G401.6 (cell line): ENCODE data around the gene RASAL2.
"Not testable (repeated sequence)": the region's sequence is repeated elsewhere in the genome, so short reads cannot be mapped to it uniquely, and the experiment has no call there.

Experiments used
- FAIRE-seq: peaks from 2 replicates; lab custom pipeline; 2012; peaks lifted over from hg19 to GRCh38; lab: Jason Lieb, UNC

Gene RASAL2

DNA sequence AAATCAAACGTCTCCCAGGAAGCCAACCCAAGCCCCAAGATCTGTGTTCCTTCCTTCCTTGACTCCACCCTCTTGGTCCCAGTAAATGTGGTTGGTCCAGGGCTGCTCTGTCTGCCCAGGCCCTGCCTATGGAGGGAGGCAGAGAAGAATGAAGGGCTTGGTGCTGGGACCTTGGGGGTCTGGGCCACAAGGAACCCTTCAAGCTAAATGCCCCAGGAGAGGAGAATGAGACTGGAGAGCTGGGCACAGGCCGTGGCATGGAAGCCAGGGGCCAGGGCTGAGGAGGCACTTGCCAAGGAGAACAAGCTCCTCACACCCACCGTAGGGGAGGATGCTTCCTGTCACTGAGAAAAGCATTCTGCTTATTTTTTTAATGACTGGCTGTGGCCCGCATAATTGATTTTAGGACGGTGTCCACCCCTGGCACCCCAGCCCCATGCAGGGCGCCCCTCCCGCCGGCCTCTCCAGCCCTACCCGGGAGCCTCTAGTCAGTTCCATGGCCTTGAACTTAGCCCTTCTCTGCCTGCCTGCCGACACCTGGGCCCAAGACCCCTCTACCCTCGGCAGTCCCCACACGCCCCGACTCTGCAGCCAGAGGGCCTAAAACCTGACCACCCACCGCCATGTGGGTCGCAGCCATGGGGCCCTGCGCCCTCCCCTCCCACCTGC lies 402.0 kb downstream of the RASAL2 start:
- no peak for FAIRE-seq

DNA sequence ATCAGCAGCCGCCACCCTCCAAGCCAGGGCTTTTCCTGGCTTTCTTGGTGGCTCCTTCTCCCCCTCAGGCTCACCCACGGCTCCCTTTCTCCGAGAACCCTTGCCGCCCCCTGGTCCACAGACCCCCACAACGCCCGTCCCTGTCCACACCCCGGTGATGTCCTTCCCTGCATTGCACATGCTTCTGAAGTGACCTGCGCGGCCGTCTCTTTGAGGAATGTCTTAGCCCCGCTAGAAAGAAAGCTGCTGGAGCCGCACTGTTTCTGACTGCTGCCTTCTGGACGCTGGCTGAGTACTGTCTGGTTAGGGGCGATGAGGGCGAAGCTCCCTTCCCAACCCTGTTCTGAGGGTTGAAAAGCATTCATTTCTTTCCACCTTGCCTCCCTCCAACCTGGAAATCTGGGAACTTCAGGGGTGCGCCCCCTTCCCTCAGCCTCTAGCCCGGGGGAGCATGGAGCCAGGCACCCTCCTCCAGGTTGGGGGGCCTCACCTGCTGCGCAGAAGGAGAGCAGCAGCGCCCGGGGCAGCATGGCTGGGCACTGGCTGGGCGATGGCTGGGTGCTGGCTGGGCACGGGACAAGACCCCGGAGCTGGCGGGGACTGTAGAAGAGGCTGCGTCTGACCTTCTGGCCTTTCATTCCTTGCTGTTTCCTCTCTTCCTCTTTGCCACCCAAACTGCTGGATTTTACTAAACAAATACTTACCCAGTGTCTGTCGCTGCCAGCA lies 402.7 kb downstream of the RASAL2 start, which contains the start of gene CLEC20A:
CLEC20A (minus strand) TSS at position 555 of the 726 bp plus-strand sequence; CDS start at position 530, 25 bp downstream.
- no peak for FAIRE-seq

DNA sequence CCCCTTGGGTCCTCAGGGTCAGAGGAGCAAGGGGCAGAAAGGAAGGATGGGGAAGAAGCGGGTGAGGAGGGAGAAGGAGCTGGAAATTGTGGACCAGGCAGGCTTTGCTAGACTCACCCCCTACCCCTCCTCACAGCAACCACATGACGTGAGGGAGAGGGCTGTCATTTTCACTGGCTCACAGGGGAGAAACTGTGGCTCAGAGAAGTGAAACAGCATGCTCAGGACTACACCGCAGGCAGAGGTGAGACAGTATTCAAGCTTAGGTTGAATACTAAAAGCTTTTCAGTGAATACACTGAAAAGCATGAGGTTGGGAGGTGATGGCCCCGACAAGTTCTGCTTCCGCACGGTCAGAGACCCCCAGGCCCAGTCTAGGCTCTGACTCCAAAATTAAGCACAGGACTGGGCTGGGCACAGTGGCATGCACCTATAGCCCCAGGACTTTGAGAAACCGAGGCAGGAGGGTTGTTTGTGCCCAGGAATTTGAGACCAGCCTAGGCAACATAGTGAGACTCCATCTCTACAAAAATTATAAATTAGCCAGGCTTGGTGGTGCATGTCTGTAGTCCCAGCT lies 404.1 kb downstream of the RASAL2 start:
- FAIRE-seq, result no peak

DNA sequence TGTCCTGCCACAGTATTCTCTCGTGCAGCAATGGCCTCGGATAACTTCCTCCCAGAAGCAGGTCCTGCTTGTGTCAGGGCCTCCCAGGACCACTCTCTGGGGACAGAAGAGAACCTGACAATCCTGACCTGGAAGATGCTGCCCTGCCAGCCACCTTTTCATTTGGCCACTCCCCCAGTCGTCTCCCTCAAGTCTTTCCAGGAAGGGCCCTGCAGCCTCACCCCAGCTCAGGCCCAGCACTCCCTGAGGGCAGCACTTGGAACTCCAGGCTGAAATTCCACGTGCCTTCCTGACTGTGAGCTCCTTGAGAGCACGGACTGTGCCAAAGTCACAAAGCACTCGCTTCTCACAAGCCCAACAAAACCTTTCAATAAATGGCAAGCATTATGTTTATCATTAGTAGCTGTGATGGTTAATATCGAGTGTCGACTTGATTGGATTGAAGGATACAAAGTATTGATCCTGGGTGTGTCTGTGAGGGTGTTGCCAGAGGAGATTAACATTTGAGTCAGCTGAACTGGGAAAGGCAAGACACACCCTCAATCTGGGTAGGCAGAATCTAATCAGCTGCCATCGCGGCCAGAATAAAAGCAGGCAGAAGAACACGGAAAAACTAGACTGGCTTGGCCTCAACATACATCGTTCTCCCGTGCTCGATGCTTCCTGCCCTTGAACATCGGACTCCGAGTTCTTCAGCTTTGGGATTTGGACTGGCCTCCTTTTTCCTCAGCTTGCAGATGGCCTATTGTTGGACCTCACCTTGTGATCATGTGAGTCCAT lies 405.2 kb downstream of the RASAL2 start:
- FAIRE-seq, result no peak

DNA sequence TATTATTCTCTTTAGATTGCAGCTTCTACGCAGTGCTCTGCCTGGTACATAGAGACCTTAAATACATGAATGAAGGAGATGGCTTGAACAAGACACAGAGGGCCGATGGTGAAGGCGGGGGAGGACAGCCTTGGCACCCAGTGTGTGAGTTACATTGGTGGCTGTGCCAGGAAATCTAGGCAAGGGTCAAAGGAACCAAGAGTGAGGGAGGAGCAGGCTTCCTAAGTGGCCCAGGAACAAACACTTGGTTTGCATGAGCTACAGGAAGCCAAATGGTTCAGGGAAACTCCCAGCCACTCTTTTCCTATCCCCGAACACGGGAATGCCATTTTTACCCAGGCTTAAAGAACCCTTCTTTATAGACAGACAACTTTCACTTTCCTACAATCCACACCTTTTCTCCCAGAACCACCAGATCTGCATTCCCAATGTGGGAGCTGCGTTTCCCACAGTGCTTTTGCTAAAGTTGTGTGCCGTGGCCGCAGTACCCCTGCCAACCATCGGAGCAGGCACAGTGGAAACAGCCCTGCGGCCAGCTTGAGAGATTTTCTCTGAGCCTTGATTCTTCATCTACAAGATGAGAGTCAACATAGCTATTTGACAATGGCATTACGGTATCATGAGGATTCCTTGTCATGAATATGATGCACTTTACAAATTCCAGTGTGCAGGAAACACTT lies 406.3 kb downstream of the RASAL2 start:
- FAIRE-seq, result no peak

DNA sequence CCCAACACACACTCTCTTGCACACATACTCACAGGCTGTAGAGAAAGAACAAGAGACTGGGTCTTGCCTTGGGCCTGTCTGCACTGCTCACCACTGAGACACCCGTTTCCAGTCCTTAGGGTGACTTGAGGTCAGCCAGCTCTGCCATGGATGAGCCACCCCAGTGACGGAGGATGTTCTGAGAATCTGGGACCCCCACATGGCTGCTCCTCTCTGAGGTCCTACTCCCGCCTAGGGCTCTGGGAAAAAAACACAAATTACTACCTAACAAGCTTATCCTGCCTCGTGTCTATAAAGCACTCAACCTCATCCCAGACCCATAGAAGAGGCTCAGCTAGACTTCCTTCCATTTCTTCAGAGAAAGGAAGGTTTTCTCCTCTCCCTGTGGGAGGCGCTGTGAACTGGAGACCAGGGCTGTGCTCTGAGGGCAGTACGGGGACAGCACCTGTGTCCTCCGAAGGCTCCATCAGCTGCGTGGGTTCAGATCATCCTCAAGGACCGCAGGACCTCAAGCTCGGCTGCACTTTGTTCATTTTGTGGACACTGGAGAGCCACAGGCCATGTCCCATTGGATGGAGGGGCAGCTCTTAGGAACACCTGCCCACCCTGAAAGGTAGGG lies 407.1 kb downstream of the RASAL2 start:
- no peak for FAIRE-seq

DNA sequence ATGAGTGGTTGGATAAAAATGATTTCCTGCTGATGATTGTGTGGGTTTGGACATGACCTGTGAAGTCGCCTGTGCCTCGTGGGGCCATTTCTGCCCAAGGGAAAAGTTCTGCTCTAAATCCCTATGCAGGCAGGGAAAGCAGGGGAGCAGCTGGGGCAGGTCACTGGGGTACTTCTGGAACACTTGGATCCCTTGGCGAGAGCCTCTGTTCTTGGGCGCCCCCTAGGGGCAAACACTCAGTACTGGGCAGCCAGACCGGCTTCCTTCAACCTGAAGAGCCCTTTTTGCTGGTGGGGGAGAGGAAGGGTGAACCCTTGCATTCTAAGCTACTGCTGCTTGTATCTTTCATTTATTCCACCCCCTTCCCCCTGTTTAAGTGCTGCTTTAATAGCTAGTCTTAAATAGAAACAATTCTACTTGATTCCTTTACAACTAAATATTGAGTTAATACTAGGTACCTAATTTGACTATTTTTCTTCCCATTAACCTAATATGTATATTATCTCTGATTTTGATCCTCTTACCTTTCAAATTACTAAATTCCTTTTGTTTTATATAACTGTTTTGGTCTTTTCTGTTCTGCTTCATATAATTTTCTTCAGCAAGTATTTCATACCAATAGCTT lies 407.9 kb downstream of the RASAL2 start:
- FAIRE-seq, result no peak

DNA sequence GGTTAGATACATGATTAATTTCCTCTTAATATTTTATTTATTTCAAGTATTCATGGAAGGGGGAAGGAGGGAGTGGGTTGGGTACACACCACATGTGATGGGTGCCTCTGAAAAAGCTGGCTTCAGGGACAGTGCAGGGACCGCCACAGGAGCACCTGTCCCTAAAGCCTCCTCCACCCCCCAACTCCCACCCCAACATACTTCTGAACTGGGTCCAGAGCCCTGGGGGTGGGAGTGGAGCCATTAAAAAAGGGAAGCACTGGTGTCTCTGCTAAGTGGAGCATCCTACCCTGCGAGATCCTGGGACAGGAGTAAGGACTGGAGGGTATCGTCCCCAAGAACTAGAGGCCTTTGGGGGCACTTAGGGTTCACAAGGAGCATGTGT lies 408.4 kb downstream of the RASAL2 start:
- no peak for FAIRE-seq

DNA sequence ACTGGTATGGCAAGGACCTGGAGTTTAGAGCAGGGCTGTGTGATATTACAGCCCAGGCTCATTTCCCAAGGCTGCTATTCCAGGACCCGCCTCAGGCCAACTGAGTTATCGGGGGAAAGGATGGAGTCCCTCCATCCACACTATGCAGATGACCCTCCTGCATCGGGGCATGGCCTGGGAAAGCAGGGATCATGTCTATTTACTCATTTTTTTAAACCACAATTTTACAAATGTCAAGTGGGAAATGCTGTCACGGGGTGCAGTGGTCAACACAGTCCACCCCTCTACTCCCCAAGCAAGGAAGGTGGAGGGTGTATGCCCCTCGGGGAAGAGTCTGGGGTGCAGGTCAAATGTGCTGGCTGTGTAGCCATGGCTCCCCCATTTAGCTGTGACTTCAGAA lies 409.0 kb downstream of the RASAL2 start:
- no peak for FAIRE-seq

DNA sequence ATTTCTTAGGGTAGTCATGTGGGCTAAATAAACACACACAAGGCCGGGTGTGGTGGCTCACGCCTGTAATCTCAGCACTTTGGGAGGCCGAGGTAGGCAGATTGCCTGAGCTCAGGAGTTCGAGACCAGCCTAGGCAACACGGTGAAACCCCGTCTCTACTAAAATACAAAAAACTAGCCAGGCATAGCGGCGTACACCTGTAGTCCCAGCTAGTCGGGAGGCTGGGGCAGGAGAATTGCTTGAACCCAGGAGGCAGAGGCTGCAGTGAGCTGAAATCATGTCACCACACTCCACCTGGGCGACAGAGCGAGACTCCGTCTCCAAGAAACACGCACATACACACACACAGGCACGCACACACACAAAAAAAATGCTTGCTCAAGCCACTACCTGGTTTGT lies 409.4 kb downstream of the RASAL2 start:
- FAIRE-seq, result not testable (repeated sequence)

DNA sequence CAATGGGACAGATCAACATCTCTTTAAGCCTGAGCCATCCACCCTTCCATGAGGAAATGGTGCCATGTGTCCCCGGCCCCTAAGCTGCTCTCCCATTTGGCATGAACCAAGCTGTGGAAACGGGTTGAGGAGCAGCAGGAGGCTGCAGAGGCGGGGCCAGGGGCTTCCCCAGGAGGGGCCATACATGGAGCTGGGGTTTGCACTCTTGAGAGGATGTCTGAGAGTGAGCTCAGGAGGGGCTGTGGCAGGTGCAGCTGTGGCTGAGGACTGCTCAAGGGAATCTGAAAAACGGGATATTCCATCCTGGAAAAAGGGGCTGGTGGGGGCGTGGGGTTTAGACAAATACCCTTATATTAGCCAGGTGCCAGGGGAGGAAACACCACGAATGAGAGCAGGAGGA lies 409.9 kb downstream of the RASAL2 start:
- FAIRE-seq, result no peak

DNA sequence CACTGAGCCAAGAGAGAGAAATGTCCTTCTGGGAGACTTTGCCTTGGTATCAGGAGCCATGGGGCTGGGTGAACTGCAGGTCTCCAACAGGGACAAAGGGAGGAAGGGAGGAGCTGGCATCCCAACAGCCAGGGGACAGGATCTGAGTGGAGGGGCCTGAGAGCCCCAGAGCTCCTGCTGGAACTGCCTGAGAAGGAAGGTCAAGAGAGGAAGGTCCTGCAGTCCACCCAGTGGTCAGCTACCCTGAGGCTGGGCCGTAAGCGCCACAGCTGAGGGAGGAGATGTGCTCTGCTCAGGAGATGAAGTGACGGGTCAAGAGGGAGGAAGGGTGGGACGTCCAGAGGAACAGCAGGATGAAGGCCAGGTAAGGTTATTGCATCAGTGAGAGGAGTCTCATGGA lies 410.4 kb downstream of the RASAL2 start:
- FAIRE-seq, result no peak

DNA sequence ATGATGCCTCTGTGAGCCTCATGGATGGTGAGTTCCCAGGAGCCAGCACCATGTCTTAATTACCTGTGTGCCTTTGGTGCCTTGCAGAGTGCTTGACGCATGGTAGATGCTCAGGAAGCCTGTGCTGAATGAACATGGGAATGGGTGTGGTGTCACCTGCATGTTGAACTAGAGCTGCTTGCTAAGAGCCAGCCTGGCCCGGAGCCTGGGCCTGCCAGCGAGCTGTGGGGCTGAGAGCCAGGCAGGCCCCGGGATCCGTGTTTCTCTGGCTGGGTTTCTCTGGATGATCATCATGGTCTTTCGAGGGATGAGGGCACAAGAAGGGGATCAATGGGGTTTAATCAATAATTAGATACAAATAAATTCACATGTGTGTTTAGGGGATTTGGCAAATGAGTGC lies 412.3 kb downstream of the RASAL2 start:
- no peak for FAIRE-seq

DNA sequence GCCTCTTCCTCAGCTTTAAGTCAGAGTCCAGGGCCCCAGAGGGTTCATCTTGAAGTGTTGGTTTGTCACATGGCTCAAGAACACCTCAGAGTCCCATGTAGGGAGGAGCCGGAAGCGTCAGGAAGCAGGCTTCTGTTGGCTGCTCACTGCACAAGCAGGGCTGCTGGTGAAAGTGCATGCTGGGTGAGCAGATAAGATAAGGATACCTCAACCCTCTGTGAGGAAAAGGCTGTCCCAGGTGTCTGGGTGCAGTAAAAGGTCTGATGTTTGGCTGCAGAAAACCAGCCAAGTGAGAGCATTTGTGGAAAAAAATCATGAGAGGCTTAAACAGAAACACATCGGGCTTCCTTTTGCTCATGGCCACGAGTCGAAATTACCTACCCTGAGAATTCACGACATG lies 412.8 kb downstream of the RASAL2 start:
- FAIRE-seq, result no peak

DNA sequence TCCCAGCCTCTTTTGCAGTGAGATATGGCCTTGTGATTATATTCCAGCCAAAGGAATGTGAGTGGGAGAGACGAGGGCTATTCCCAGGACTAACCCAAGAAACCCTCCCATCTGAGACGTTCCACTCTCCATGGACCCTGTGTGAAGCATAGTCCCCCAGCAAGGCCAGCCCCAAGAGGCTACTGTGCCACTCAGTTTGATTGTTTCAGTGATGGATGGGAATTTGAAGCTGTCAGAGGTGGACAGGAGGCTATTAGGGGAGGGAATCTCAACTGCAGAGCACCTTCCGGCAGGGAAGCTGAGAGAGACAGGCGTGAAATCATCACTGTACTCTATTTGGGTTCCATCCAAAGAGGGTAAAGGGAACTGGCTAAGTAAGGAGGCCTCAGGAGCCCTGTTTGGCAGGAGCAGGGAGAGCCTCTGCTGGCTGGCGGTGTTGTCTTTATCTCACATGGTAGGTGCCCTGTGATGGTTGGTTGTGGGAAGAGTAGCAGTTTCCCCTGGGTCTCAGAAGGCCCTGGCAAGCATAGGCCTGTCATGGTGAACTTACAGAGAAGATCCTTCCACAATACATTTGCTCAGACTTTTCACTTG lies 415.6 kb downstream of the RASAL2 start:
- FAIRE-seq, result no peak

DNA sequence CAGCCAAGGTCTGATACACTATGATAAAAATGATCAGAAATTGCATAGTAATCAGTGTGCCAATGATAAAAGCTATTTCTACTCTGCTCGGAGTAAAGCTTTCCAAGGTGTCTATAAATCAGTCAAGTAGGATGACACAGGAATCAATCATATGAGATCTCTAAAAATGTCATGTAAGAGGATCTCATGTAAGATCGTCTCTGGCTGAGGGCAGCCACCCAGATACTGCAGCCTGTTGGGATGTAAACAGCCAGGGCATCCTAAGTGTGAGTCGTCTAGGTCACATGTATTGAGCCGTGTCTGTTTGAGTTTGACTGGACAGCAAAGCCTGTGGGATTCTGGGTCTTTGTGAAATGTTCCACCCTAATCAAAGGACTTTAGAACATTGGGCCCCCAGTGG lies 416.3 kb downstream of the RASAL2 start:
- FAIRE-seq, result no peak

DNA sequence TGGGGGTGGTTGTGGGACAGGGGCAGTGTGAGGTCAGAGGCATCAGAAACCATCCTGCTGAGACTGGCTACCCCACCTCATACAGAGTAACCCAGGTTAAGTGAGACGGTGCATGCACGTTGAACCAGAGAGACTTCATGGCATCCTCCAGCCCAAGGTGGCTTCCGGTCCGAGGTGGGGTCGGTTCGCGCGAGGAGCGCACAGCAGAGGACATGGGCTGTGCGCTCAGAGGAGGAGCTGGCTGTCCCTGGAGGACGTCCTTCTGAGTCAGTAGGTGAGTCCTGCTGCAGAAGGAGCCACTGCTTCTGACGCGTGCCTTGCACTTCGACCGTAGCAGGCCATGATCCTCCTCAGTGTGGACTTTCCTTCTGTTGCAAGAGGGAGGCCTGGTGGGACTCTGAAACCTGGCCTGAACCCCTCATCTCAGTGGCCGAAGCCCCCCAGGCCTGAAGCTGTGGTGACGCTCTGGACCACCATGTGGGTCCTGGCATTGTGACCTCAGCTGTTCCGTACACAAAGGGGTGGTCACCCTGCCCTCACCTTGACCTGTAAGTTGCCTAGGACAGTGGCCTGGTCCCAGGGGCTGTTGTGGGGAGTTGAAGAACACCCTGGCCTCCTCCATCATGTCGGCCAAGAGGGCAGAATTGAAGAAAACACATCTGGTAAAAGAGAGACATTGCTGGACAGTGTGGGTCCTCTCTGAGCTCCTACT lies 418.8 kb downstream of the RASAL2 start, which contains the start of gene TEX35:
TEX35 (plus strand) TSS at position 544 of the 712 bp plus-strand sequence; CDS start at position 624, 80 bp downstream.
- FAIRE-seq, result no peak

DNA sequence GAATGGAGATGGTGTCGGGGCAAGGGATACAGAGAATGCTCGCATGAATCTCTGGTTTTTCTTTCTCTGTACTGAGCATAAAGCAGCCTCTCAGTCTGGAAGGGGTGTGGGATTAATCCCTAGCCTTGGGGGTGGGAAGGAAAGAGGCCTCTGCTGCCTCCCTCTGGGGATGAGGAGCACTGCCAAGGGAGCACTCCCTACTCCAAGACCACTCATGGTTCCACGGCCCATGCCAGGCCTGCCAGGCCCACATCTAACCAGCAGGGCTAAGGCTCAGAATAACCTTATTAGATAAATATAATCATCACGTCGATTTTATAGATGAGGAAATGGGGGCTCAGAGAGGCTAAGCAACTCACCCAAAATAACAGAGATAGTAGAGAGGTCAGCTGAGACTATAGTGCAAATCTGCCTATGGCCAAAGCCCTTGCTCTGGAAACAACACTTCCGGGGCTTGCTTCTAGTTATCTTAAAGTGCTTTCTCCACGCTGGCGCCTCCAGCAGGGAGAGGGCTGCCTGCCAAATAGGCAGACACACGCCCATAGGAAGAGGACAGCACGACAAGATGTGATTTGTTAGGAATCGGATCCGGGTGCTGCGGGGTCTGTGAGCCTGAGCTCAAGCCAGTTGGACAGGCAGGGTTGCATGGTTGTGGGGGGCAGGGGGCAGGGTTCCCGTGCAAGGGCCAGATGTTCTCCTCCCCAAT lies 419.5 kb downstream of the RASAL2 start:
- no peak for FAIRE-seq

DNA sequence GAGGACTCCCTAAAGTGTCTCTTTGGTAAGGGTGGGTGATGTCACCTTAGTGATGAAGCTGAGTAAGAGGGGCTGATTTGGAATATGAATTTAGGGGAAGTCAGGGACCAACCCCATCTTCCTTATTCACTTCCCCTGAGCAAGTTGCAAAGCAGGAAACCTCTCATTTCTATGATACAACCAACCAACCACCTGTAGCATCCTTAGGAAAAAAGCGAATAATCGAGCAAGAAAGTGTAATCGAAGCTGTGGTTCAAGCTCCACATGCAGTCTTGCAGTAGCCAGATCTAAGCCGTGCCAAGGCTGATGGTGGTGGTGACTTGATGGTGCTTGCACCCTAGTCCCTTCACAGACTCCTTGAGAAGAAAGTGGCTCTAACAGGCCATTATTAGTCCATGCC lies 422.2 kb downstream of the RASAL2 start:
- no peak for FAIRE-seq
